GM12892 (cell line): ENCODE data around the gene NFATC1.

ENCODE experiments used
- POLR2A ChIP-seq: IDR thresholded peaks from 2 replicates; pipeline ENCODE4 v1.6.1; 2011; ENCODE audit warnings: low read depth, low read length, control low read depth
- POLR2AphosphoS5 ChIP-seq: IDR thresholded peaks from 2 replicates; pipeline ENCODE4 v1.6.1; 2011; ENCODE audit warnings: low read depth, low read length, control low read depth
- TAF1 ChIP-seq: IDR thresholded peaks from 2 replicates; pipeline ENCODE4 v1.6.1; 2011; ENCODE audit warnings: low read depth, mild to moderate bottlenecking, control low read depth, low read length, borderline replicate concordance

- TF ChIP-seq POLR2A (no peak), POLR2AphosphoS5 (no peak), TAF1 (no peak)
Observed at GRCh38 chr18:79513381-79514081, 117.8 kb downstream of the NFATC1 start.
